ENCODE results near the gene TRPV5. TPM values are rescaled to one million over a fixed set of nuclear protein-coding genes. Genes with fewer than 3 reads are reported as not detected.

The TRPV5 gene
- total and polyA plus RNA-seq, 4 donors: under 0.01 to 0.23 TPM; not detected in 2

DNA sequence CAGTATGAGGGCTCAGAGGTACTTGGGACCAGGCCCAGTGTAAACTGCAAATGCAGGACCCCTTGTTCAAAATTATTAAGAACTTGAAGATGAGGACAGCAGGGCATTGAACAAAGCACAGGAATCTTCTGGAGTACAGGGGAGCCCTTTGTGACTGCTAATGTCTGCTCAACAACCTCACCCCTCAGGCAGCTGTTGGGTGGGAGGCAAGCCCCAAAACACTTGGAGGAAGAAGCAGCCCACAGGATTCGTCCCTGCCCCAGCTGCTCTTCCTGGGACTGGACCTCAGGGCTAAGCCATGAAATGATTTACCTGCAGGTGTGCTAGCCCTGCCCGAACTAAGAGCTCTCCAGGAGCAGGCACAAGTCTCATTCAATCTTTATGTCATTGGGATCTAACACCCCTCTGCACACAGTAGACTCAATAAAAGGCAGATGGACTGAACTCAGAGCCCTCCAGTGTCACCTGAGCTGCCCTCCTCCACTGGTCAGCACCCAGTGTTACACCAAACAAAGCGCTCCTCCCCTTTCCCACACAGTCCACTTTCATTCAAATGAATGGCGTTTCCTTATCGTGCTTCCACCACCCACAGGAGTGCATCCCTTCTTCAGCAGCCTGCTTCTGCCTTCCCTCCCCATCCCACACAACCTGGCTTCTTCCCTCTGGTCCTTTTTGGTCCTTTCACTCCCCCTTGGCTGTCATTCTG lies 1.0 kb downstream of the TRPV5 start:
- H3K4me1 ChIP-seq (ENCODE audit: control insufficient read depth in 4 of 4, insufficient read depth in 4 of 4, low read length in 3 of 4): no peaks in the 10 kb centered on the region
- H3K27ac ChIP-seq (ENCODE audit: low read depth in 1 of 2, low read length in 2 of 2): no peak overlapping the region
- H3K9me3 ChIP-seq (ENCODE audit: control insufficient read depth in 4 of 4, low read length in 3 of 4): no peaks in the 10 kb centered on the region
- WGBS: 65% methylated on average over 5 of the region's 5 CpGs
- no peak for DNase-seq (ENCODE audit: low spot score)
- no peaks in the 10 kb centered on the region for H3K27me3 ChIP-seq (ENCODE audit: control insufficient read depth in 4 of 4, insufficient read depth in 4 of 4, low read length in 3 of 4)
- H3K9ac ChIP-seq (ENCODE audit: low read depth in 1 of 2, low read length in 2 of 2): no peak overlapping the region
- no peaks in the 10 kb centered on the region for H3K36me3 ChIP-seq (ENCODE audit: control insufficient read depth in 4 of 4, insufficient read depth in 3 of 4, low read depth in 1 of 4, low read length in 3 of 4)
- TF ChIP-seq GABPA (IDR thresholded peaks at IDR 0.05 in 1 of 2, conservative IDR thresholded peaks at IDR 0.05 in 1 of 2): no peak
- no peak overlapping the region for H3K4me3 ChIP-seq (ENCODE audit: low read depth in 1 of 3, low read length in 3 of 3)

DNA sequence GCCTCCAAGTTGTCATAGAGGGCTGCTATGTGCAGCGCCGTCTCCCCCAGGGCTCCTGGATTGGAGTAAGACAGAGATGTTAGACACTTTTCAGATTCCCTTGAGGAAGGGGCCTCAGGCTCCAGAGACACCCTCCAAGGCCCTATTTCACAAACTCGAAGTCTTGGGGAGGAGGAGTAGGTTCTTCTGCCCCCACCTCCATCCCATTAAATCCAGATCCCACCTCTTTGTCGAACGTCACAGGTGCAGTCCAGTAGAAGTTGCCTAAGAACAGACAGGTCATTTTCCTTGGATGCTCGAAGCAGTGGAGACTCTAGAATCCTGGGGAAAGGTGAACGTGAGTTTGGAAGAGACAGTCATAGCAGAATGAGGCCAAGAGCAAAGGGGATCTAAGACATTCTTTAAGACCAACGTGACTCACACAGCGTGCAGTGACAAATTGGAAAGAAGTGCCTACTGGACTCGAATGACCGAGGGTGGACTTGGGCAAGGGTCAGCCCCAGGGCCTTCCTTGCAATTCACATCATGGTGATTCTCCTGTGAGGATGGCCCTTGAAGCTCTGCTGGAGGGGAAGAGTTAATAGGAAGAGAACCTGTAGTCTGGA lies 3.3 kb downstream of the TRPV5 start:
- Histone ChIP-seq H3K9me3 (ENCODE audit: control insufficient read depth in 4 of 4, low read length in 3 of 4) (no peaks in the 10 kb centered on the region), H3K4me1 (ENCODE audit: control insufficient read depth in 4 of 4, insufficient read depth in 4 of 4, low read length in 3 of 4) (no peaks in the 10 kb centered on the region), H3K36me3 (ENCODE audit: control insufficient read depth in 4 of 4, insufficient read depth in 3 of 4, low read depth in 1 of 4, low read length in 3 of 4) (no peaks in the 10 kb centered on the region), H3K27ac (ENCODE audit: low read depth in 1 of 2, low read length in 2 of 2) (no peak overlapping the region), H3K4me3 (ENCODE audit: low read depth in 1 of 3, low read length in 3 of 3) (no peak overlapping the region), H3K9ac (ENCODE audit: low read depth in 1 of 2, low read length in 2 of 2) (no peak overlapping the region), H3K27me3 (ENCODE audit: control insufficient read depth in 4 of 4, insufficient read depth in 4 of 4, low read length in 3 of 4) (no peaks in the 10 kb centered on the region)
- 87% methylated on average over 11 of the region's 11 CpGs for WGBS
- no peak for TF ChIP-seq GABPA (IDR thresholded peaks at IDR 0.05 in 1 of 2, conservative IDR thresholded peaks at IDR 0.05 in 1 of 2)
- no peak for TF ChIP-seq NR2F2 (IDR thresholded peaks at IDR 0.05)
- no peak for TF ChIP-seq ATF3 (IDR thresholded peaks at IDR 0.05)
- no peak for TF ChIP-seq TAF1 (conservative IDR thresholded peaks at IDR 0.05)
- no peak for TF ChIP-seq SP1 (IDR thresholded peaks at IDR 0.05)
- TF ChIP-seq HNF4G (IDR thresholded peaks at IDR 0.05): no peak
- no peak for TF ChIP-seq REST (IDR thresholded peaks at IDR 0.05)
- no peak for TF ChIP-seq FOXA1 (IDR thresholded peaks at IDR 0.05)
- DNase-seq (ENCODE audit: low spot score): no peak

GRCh38 chr7:142927949-142928348 lies 5.6 kb downstream of the TRPV5 start:
- WGBS: 74% methylated on average over 8 of the region's 8 CpGs
- H3K4me1 ChIP-seq (ENCODE audit: control insufficient read depth in 4 of 4, insufficient read depth in 4 of 4, low read length in 3 of 4): no peaks in the 10 kb centered on the region
- no peak for TF ChIP-seq RAD21 (IDR thresholded peaks at IDR 0.05)
- TF ChIP-seq JUND (IDR thresholded peaks at IDR 0.05): no peak
- no peak for TF ChIP-seq ATF3 (IDR thresholded peaks at IDR 0.05)
- TF ChIP-seq YY1 (IDR thresholded peaks at IDR 0.05): no peak
- TF ChIP-seq EGR1 (IDR thresholded peaks at IDR 0.05; ENCODE audit: low read depth in 2 of 2): no peak
- no peak for TF ChIP-seq NR2F2 (IDR thresholded peaks at IDR 0.05)
- TF ChIP-seq HNF4A (conservative IDR thresholded peaks at IDR 0.05): no peak
- TF ChIP-seq, protein P1, sequence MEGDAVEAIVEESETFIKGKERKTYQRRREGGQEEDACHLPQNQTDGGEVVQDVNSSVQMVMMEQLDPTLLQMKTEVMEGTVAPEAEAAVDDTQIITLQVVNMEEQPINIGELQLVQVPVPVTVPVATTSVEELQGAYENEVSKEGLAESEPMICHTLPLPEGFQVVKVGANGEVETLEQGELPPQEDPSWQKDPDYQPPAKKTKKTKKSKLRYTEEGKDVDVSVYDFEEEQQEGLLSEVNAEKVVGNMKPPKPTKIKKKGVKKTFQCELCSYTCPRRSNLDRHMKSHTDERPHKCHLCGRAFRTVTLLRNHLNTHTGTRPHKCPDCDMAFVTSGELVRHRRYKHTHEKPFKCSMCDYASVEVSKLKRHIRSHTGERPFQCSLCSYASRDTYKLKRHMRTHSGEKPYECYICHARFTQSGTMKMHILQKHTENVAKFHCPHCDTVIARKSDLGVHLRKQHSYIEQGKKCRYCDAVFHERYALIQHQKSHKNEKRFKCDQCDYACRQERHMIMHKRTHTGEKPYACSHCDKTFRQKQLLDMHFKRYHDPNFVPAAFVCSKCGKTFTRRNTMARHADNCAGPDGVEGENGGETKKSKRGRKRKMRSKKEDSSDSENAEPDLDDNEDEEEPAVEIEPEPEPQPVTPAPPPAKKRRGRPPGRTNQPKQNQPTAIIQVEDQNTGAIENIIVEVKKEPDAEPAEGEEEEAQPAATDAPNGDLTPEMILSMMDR (IDR thresholded peaks at IDR 0.05; ENCODE audit: low read depth, low read length, missing input control): no peak
- TF ChIP-seq GABPA (IDR thresholded peaks at IDR 0.05 in 1 of 2, conservative IDR thresholded peaks at IDR 0.05 in 1 of 2): no peak
- TF ChIP-seq FOXA1 (IDR thresholded peaks at IDR 0.05): no peak
- no peak for TF ChIP-seq REST (IDR thresholded peaks at IDR 0.05)
- TF ChIP-seq TAF1 (conservative IDR thresholded peaks at IDR 0.05): no peak

More at GRCh38 chr7:142927949-142928348, 5.6 kb downstream of the TRPV5 start:
- H3K36me3 ChIP-seq (ENCODE audit: control insufficient read depth in 4 of 4, insufficient read depth in 3 of 4, low read depth in 1 of 4, low read length in 3 of 4): no peaks in the 10 kb centered on the region
- H3K9me3 ChIP-seq (ENCODE audit: control insufficient read depth in 4 of 4, low read length in 3 of 4): no peaks in the 10 kb centered on the region
- H3K27ac ChIP-seq (ENCODE audit: low read depth in 1 of 2, low read length in 2 of 2): peak overlapping the region in 1 of 2 donors; percentile 30
- H3K27me3 ChIP-seq (ENCODE audit: control insufficient read depth in 4 of 4, insufficient read depth in 4 of 4, low read length in 3 of 4): no peaks in the 10 kb centered on the region
- DNase-seq (ENCODE audit: low spot score): no peak
- no peak overlapping the region for H3K4me3 ChIP-seq (ENCODE audit: low read depth in 1 of 3, low read length in 3 of 3)
- H3K9ac ChIP-seq (ENCODE audit: low read depth in 1 of 2, low read length in 2 of 2): no peak overlapping the region

Measured in liver (tissue), 9 donors.